ENCODE data around the gene GORASP2.
A peak's percentile ranks its signal among the peaks of the same experiment; 100 is the strongest.
"Not testable (repeated sequence)": the region's sequence is repeated elsewhere in the genome, so short reads cannot be mapped to it uniquely, and the experiment has no call there.

GORASP2 gene

GRCh38 chr2:170928824-170929685, at the start of gene GORASP2:
GORASP2 (plus strand) TSS chr2:170929253; CDS start chr2:170929341, 88 bp downstream.
- peak; percentile 91 to 98 (median 97) for DNase-seq

GRCh38 chr2:170881840-170882239, 47.2 kb upstream of the GORASP2 start:
- DNase-seq, result no peak

GRCh38 chr2:170882758-170883157, 46.3 kb upstream of the GORASP2 start:
- no peak for DNase-seq

- DNase-seq, result no peak
Measured at GRCh38 chr2:170883683-170884082, 45.4 kb upstream of the GORASP2 start.

- no peak for DNase-seq
Measured at GRCh38 chr2:170885130-170885791, 43.8 kb upstream of the GORASP2 start.

GRCh38 chr2:170886386-170886785, 42.7 kb upstream of the GORASP2 start:
- DNase-seq, result no peak

GRCh38 chr2:170887496-170887895, 41.6 kb upstream of the GORASP2 start:
- no peak for DNase-seq

- DNase-seq, result no peak
Measured at GRCh38 chr2:170887896-170888295, 41.2 kb upstream of the GORASP2 start.

- no peak for DNase-seq
Measured at GRCh38 chr2:170891893-170892292, 37.2 kb upstream of the GORASP2 start.

- no peak for DNase-seq
Measured at GRCh38 chr2:170892391-170892951, 36.6 kb upstream of the GORASP2 start.

- no peak for DNase-seq
Measured at GRCh38 chr2:170895023-170895757, 33.9 kb upstream of the GORASP2 start.

- DNase-seq, result no peak
Measured at GRCh38 chr2:170896622-170897021, 32.4 kb upstream of the GORASP2 start.

- no peak for DNase-seq
Measured at GRCh38 chr2:170897108-170897507, 31.9 kb upstream of the GORASP2 start.

GRCh38 chr2:170905864-170906263, 23.2 kb upstream of the GORASP2 start:
- DNase-seq, result no peak

GRCh38 chr2:170911314-170911889, 17.7 kb upstream of the GORASP2 start:
- no peak for DNase-seq

- DNase-seq, result not testable (repeated sequence)
Measured at GRCh38 chr2:170914994-170915666, 13.9 kb upstream of the GORASP2 start.

- no peak for DNase-seq
Measured at GRCh38 chr2:170917219-170917913, 11.7 kb upstream of the GORASP2 start.

GRCh38 chr2:170917957-170918356, 11.1 kb upstream of the GORASP2 start:
- no peak for DNase-seq

- not testable (repeated sequence) for DNase-seq
Measured at GRCh38 chr2:170921873-170922272, 7.2 kb upstream of the GORASP2 start.

GRCh38 chr2:170922634-170923494, 6.2 kb upstream of the GORASP2 start:
- DNase-seq, result no peak
